ENCODE data around the gene PCDHGB6. TPM values are rescaled to one million over a fixed set of nuclear protein-coding genes. Genes with fewer than 3 reads are reported as not detected.
"Not testable (repeated sequence)": the region's sequence is repeated elsewhere in the genome, so short reads cannot be mapped to it uniquely, and the experiment has no call there.

PCDHGB6 gene
- total and polyA plus RNA-seq, 2 donors (not counting 3 experiments of a cell fraction or from before 2014, with no cell fraction given) = 2.3 to 4.8 TPM

GRCh38 chr5:141394401-141395187 lies 13.2 kb upstream of the PCDHGB6 start:
- peaks cover 32 to 81% of the 10 kb centered on the region in 2 experiments for H3K27me3 ChIP-seq (ENCODE audit: control insufficient read depth in 2 of 2, insufficient read depth in 2 of 2, low read length in 2 of 2)
- DNase-seq (ENCODE audit: low read depth, low spot score); H3K9ac ChIP-seq (replicated peaks; ENCODE audit: extremely low read depth, insufficient read depth, low read length); dilution Hi-C loops (cut with MboI; ENCODE audit: extremely low pct_ligation_motif_present, low sequenced_read_pairs); H3K36me3 ChIP-seq (ENCODE audit: control insufficient read depth in 2 of 2, extremely low read depth in 1 of 2, insufficient read depth in 2 of 2, low read length in 2 of 2); H3K27ac ChIP-seq (ENCODE audit: insufficient read depth, low read depth, low read length); H2AFZ ChIP-seq (ENCODE audit: low read depth, low read length); FAIRE-seq; POLR2A ChIA-PET; H4K20me1 ChIP-seq (replicated peaks; ENCODE audit: control insufficient read depth, extremely low read depth, insufficient read depth, low read length); H3K4me3 ChIP-seq (replicated peaks in 1 of 3; ENCODE audit: insufficient read depth in 1 of 3, low read depth in 1 of 3, low read length in 3 of 3); H3K4me2 ChIP-seq (ENCODE audit: insufficient read depth, low read length); BruUV-seq (replicated peaks); H3K79me2 ChIP-seq (ENCODE audit: control insufficient read depth, insufficient read depth, low read length); intact Hi-C loops (cut with micrococcal nuclease); H3K4me1 ChIP-seq (ENCODE audit: control insufficient read depth, extremely low read depth, insufficient read depth, low read length); H3K9me1 ChIP-seq (replicated peaks; ENCODE audit: control insufficient read depth, extremely low read depth, insufficient read depth, low read length); H3K9me3 ChIP-seq (replicated peaks; ENCODE audit: control insufficient read depth, insufficient read depth, low read length): not testable (repeated sequence)
- CTCF ChIA-PET = interaction anchor here (1.0 to 3.5 kb wide), 3 partner anchors 13 to 171 kb away, joined by 3 to 21 read pairs (median 3); partner anchors contain the start of genes PCDHB14 and PCDHGA7

- Histone ChIP-seq H3K4me2 (ENCODE audit: insufficient read depth, low read length) (peak within 1 kb of the TSS; percentile 5), H3K9ac (replicated peaks; ENCODE audit: extremely low read depth, insufficient read depth, low read length) (peak within 1 kb of the TSS; percentile 6), H3K27me3 (ENCODE audit: control insufficient read depth in 2 of 2, insufficient read depth in 2 of 2, low read length in 2 of 2) (peaks cover 34 to 69% of the 10 kb centered on the region in 2 experiments), H3K4me3 (replicated peaks in 1 of 3; ENCODE audit: insufficient read depth in 1 of 3, low read depth in 1 of 3, low read length in 3 of 3) (peak within 1 kb of the TSS in 1 of 3 experiments; percentile 23)
- H3K27ac ChIP-seq (ENCODE audit: insufficient read depth, low read depth, low read length); H3K36me3 ChIP-seq (ENCODE audit: control insufficient read depth in 2 of 2, extremely low read depth in 1 of 2, insufficient read depth in 2 of 2, low read length in 2 of 2); H4K20me1 ChIP-seq (replicated peaks; ENCODE audit: control insufficient read depth, extremely low read depth, insufficient read depth, low read length); H3K4me1 ChIP-seq (ENCODE audit: control insufficient read depth, extremely low read depth, insufficient read depth, low read length); dilution Hi-C loops (cut with MboI; ENCODE audit: extremely low pct_ligation_motif_present, low sequenced_read_pairs); H3K9me1 ChIP-seq (replicated peaks; ENCODE audit: control insufficient read depth, extremely low read depth, insufficient read depth, low read length); intact Hi-C loops (cut with micrococcal nuclease); H3K79me2 ChIP-seq (ENCODE audit: control insufficient read depth, insufficient read depth, low read length); H2AFZ ChIP-seq (ENCODE audit: low read depth, low read length); H3K9me3 ChIP-seq (replicated peaks; ENCODE audit: control insufficient read depth, insufficient read depth, low read length): not testable (repeated sequence)
- DNase-seq (ENCODE audit: low read depth, low spot score) = peak; percentile 44
- CTCF ChIA-PET = interaction anchor here (0.6 to 3.5 kb wide), 25 partner anchors 8 to 169 kb away, joined by 3 to 45 read pairs (median 9); partner anchors contain the start of genes PCDHGA10, PCDHGA11, PCDHGA12 and PCDHGA2
- POLR2A ChIA-PET = interaction anchor here (1.5 kb wide), 1 partner anchor 166 kb away, joined by 3 read pairs; no protein-coding TSS in a partner anchor
- BruUV-seq (replicated peaks) = TSS peak; percentile 48
- TF ChIP-seq CTCF (IDR thresholded peaks at IDR 0.05; ENCODE audit: extremely low read depth in 1 of 2, insufficient read depth in 1 of 2, low read depth in 1 of 2, low read length in 2 of 2) = peak; percentile 59 to 62
- peak; percentile 85 for FAIRE-seq
Observed at GRCh38 chr5:141397756-141398551, 9.9 kb upstream of the PCDHGB6 start, which contains the start of gene PCDHGB5. Gene PCDHGB5 (plus strand): TSS chr5:141397947. CDS start chr5:141398128, 181 bp downstream.
